Activated CD4-positive, alpha-beta T cell treated with anti-CD3 and anti-CD28 coated beads for 48 hours (primary cell): ENCODE data around the gene ZNF263.

Experiments used
- DNase-seq: peaks from one replicate; pipeline ENCODE4 v3.0.0-alpha.2; 2020

The ZNF263 gene

DNA sequence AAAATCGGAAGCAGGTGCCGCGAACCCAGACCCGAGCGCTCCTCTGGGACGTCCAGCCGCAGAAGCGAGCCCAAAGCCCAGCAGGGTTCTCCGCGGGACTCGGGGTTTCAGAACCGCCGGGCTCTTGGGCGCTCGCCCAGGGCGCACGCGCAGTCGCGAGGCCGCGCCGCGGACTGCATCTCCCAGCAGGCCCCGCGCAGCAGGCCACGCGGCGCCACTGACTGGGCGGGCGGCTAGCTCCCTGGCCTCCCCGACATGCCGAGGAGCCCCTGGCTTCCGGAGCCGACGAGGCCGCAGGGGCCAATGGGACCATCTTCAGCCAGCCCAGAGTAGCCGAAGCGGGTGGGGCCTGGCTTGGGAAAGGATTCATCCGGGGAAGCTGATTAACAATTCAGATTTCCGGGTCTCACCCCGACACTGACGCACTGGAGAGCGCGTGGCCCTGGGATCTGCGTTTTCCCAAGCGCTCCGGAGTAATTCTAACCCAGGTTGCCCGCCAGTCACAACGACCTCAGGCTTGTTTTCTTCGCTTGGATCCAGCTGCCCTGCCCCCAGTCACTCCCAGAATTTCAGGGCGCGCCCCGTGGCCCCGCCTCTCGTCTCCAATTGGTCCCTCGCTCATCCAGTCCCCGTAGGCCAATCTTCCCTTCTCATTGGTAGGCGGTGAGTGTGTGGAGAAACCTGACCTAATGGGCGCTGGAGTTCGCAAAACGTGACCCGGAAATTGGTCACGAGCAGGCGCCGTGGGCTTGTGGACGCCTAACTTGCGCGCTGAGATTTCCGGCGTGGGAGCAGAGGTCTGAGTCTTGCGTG lies at the start of gene ZNF263:
ZNF263 (plus strand) TSS at position 762 of the 813 bp plus-strand sequence. CDS start 328 bp downstream, outside the sequence.
- peak; percentile 96 for DNase-seq

DNA sequence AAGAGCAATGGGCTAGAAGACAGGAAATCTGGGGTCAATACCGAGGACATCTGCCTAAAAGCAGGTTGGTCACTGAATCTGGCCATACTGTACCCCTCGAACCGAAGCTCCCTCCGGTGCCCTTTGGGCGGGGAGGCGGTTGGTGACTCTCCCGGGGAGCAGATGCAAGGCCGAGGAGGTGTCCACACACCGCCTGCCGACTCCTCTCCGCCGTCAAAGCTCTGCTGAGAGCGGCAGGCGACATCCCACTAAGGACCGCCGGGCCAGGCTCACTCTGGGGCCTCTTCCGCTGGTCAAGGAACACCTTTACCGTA lies 48.8 kb upstream of the ZNF263 start:
- peak; percentile 46 for DNase-seq

DNA sequence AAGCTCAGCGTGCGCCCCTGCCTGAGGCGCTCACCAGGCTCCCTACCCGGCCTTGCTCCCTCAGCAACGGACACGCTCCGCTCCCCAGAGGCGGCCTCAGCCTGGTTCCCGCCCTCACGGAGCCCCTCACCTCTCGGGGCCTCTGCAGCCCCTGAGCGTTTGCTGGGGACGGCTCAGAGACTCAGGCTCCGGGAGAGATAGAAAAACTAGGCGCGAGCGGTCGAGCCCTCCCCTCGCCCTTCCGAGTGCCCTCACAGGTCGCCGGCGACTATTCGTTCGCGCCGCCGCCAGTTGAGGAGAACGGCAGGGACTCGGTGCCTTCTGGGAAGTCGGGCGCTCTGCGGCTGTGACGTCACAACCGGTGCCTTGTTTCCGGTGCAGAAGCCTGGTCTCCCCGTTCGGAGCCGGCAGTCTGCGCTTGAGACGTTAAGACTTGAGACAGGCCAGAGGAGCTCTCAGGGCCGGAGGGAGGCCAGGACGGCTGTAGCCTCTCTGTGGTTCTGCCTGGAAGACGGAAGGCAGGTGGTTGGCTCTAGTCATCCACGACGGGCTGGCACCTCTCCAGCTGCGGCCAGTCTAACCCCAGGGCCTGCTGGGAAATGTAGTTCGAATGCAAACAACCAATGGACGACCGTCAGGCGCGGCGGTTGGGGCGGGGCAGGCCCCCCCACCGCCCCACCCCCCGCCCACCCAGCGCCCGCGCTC lies 48.3 kb upstream of the ZNF263 start, which contains the start of gene ZNF200:
ZNF200 (minus strand) TSS at position 302 of the 705 bp plus-strand sequence. CDS start 1,403 bp downstream, outside the sequence.
- DNase-seq: peak; percentile 96

DNA sequence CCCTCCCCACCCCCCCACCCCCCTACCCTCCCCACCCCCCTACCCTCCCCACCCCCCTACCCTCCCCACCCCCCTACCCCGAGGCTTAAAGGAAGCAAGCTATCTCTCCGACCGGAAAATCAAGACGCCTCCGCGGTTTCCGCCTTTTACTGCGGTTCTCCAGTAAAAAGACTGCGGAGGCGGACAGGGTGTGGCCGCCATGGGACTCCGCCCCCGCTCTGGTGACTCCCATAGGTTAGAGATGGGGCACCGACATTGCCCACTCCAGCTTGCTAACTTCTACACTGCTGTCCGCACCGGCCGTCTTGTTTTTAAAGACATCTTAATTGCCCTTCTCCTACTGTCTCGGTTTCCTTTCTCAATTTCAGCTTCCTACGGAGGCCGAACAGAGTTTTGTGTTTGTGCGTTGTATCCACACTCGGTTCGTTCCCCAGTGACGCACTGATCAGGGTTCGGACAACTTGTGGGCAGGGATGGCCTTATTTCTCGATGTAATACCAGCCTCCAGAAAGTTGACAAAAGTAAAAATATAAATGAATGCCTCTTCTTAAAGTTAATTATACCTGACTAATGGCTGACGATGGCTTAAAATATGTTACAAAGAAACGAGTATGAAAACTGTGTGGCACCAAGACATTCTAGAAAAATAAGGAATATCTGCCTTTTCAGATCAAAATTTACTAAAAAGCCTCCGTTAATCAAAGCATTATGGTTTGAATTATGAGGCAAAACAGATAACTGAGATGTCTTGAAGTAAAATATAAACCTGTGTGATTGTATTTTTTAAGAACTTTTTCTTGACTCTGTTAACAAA lies 47.2 kb upstream of the ZNF263 start:
- DNase-seq: peak; percentile 46

DNA sequence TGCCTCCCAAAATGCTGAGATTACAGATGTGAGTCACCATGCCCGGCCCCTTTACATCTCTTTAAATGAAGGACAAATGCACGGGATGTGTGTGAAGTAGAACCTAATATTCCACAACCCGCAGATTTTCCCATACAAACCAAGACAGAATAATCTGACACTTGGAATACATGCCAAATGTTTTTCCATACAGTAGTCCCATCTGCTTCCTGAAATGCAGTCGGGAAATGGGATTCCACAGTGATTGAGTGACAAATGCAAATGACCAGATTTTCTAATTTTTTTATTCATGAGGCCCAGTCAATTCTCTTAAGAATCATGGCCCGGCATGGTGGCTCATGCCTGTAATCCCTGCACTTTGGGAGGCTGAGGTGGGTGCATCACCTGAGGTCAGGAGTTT lies 41.5 kb upstream of the ZNF263 start:
- no peak for DNase-seq

DNA sequence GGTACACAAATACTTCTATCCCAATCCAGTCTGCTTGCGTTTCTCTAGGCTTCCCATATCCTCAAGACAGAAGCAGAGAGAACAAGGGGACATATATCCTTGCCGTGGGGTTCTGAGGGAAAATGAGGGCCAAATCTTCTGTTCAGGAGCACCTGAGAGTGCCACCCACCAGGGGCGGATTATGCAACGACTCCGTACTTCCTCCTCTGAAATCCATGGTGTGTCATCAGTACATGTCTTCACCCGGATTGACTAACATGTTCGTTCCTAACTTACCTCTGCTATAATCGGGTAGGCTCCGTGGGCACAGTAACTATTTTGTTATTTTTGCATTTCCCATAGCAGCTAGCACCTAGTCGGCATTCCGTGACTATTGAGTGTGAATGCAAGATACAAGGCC lies 40.6 kb upstream of the ZNF263 start:
- no peak for DNase-seq

DNA sequence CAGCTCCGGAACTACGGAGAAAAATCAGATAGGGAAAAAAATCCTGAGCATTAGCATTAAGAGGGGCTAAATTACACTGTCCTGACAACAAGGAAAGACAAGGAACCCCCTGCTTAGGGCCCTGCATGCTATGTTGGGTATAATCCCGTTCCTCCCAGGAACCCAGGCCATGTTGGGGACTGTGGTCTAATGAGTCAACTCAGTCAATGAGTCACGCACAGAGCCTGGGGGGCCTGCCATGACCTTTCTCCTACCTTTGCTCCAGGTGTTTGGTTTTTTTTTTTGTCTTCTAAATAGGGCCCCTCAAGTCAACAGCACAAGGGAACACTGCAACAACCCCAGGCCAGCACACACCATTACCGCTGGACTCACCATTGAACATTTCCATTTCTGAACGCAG lies 39.4 kb upstream of the ZNF263 start:
- DNase-seq: no peak

DNA sequence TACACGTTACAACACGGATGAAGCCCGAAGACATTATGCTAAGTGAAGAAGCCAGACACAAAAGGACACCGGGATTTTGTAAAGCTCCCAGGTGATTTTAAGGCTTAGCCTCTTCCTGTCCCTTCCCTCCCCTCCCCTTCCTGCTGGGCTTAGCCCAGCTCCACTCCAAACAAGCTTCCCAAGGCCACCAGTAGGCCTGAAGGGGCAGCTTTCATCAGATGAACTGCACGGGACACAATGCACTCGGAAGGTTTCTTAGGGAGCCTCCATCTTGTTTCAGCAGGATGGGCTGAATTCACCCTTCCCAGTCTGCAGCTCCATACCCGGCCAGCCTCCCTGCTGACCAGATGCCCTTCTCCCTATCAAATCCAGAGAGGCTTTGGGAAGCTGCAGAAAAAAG lies 37.3 kb upstream of the ZNF263 start:
- DNase-seq: no peak

DNA sequence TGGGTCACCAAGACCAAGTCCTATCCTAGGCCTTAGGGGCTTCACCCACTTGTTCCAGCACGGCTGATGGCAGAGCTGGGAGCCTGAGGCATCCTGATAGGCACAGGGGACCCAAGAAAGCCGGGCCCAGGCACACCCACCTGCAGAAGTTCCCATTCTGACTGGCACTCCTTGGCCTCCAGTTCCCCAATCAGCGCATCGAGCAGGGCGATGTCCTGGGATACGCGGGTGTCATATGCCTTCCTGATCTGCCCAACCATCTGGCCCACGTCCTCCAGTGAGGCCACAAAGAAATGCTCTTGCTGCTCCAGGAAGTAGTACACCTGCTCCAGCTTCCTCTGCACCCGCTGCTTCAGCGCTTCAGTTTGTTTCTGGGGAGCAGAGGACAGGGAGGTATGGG lies 36.4 kb upstream of the ZNF263 start:
- DNase-seq: no peak

DNA sequence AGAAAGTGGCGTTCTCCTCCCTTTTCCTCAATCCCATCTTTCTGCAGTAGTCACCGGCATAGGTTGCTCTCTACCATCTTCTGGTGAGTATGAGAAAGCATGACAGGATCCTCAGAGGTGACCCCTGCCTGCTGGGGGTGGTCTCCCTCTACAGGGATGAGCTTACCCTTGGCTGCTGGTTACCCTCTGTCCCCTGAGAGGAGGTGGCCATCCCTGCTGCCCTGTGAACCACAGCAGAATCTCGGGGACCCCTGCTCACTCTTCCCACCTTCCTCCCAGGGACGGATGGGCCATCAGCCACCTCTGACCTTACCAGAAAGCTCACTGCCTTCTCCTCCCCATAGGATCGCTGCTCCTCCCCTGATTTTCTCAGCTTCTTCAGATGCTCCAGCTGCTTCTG lies 34.7 kb upstream of the ZNF263 start:
- DNase-seq: no peak

DNA sequence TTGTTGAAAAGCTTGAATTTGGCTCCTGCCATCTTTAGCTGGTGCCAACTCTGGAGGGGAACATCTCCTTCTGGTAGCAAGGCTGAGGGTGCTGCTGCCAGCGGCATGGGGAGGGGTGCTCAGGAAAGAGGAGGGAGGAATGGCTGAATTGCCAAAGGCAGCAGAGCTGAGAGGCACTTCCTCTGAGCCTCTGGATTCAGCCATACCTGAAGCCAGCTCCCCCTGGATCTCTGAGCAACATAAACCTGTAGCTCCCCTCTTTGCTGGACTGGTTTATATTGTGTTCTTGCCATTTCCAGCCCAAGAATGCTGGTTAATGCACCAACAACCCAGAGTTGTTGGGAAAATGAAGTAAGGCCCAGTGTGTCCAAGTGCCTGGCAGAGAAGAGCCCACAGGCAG lies 34.3 kb upstream of the ZNF263 start:
- no peak for DNase-seq

DNA sequence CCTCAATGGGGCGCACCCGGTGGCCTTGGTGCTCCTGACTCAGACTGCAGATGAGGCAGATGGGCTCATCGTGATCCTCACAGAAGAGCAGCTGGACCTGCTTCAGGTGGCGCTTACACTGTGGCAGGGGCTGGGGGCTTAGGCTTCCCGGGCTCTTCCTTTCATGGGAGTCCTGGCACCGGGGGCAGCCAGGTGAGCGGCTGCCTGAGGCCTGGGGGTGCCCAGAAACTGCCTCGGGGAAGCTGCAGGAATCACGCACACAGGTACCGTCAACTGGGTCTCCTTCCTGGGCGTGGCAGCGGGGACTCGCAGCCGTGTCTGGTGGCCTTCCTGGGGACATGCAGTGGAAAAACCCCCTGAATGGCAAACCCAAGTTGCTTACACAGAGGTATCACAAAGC lies 33.8 kb upstream of the ZNF263 start:
- no peak for DNase-seq

DNA sequence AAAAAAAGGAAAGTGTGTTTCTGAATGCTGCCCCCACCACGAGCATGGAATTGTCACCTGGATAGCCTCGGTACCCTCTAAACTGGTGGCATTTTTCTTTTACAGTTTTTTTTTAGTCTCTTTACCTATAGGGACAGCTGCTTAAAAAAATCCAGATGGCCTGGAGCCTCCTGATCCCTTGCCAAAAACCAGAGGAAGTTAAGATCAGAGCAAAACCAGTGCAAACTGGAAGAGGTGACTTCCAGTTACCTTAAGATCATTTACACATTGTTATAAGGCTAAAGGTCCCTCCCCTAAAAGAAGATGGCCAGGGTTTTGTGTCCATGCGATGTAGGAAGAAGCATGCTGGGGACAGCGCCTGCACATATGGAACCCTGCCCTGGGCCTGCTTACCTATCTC lies 30.3 kb upstream of the ZNF263 start:
- no peak for DNase-seq

DNA sequence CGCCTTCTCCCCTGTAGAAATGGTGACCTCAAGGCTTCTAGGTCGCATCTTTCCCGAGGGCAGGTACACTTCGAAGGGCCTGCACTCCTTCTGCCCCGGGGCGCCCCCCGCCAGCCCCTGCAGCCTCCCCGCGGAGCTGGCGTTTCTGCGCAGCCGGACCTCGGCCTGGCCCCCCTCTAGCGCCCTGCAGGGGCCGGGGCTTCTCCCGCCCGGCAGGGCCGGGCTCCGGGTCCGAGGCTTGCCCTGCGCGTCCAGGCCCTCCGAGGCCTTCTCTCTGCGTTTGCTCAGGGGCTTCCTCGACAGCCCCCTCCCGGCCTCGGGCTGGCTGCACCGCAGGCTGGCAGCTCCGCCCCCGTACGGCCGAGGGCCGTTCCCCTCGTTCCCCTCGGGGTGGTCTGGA lies 29.0 kb upstream of the ZNF263 start:
- no peak for DNase-seq

DNA sequence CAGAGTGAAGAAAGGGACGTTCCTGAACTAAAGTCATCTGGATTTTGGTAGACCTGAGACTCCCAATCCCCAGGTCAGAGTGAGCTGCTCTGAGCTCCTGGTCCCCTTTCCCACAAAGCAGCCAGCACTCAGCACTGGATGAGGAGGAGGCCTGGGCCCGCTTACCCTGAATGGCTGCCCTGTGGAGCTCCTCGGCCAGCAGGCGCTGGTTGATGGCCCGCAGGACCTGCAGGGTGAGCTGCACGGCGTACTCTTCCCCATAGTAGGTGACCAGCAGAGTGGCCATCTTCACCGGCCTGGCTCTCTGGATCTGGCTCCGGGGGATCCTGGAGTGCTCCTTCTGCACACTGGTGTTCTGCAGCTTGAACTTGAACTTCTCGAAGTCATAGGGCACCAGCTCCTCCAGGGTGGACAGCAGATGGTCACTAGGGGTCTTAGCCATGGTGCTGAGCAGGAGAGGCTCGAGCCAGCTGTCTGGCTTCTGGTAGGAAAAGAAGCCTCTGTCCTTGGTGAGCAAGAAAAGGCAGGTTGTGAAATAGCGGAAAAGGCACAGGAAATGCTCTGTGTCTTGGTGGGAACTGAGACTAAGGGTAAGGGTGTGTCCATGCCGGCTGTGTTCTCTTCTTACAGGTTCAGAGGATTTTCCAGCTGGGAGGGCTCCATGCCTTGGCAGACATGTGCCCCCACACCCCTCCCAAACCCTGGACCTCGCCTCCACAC lies 27.0 kb upstream of the ZNF263 start, which contains the start of gene MEFV:
MEFV (minus strand) TSS at position 488 of the 720 bp plus-strand sequence; CDS start at position 442, 46 bp downstream.
- DNase-seq: no peak

DNA sequence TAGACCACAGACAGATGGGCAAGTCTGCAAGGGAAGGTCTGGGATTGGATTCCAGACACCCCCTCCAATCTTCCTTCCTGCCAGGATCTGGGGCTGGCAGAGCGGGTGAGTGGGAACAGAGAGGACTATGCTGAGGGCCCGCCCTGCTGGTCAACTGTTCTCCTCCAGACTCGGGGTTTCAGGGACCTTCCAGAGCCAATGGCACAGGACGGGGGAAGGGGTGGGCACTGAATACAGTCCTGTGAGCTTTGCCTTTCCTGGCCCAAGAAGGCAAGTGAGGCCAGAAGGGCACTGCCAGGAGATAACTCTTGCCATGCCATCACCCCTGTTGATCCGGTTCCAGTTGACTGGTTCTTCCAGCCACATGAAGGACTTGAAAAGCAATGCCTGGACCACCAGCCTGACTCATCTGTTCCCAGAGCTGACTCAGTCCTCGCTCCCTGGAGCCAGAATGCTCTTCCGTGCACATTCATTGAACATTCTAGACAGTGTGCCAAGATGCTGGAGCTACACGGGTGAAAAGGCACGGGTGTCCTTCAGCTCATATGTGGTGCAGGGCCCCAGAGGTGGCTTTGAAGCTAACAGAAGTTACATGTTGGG lies 26.3 kb upstream of the ZNF263 start:
- no peak for DNase-seq

DNA sequence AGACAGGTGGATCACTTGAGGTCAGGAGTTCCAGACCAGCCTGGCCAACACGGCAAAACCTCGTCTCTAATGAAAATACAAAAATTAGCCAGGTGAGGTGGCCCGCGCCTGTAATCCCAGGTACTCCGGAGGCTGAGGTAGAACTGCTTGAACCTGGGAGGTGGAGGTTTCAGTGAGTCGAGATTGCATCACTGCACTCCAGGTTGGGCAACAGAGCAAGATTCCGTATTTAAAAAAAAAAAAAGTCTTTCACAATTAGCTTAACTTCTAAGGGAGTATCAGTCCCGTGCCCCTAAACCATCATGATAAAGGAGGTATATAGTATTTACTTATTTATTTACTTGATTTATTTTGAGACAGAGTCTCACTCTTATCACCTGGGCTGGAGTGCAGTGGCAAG lies 23.5 kb upstream of the ZNF263 start:
- DNase-seq: no peak

DNA sequence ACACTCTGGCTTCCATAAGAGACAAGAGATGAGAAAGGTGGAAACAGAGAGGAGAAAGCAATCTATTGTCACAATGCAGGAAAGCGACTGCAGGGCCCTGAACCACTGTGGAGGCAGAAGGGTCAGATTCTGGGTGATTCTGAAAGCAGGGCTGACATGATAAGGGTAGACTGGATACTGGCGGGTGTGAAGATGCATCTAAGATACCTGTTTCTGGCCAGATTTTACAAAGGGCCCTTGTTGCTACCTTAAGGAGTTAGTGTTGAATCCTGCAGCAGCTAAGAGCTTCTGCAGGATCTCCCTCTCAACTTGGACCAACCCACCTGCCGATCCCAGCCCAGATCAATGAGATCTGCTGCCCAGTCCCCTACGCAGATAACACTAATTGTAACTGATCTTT lies 20.8 kb upstream of the ZNF263 start:
- DNase-seq: no peak

DNA sequence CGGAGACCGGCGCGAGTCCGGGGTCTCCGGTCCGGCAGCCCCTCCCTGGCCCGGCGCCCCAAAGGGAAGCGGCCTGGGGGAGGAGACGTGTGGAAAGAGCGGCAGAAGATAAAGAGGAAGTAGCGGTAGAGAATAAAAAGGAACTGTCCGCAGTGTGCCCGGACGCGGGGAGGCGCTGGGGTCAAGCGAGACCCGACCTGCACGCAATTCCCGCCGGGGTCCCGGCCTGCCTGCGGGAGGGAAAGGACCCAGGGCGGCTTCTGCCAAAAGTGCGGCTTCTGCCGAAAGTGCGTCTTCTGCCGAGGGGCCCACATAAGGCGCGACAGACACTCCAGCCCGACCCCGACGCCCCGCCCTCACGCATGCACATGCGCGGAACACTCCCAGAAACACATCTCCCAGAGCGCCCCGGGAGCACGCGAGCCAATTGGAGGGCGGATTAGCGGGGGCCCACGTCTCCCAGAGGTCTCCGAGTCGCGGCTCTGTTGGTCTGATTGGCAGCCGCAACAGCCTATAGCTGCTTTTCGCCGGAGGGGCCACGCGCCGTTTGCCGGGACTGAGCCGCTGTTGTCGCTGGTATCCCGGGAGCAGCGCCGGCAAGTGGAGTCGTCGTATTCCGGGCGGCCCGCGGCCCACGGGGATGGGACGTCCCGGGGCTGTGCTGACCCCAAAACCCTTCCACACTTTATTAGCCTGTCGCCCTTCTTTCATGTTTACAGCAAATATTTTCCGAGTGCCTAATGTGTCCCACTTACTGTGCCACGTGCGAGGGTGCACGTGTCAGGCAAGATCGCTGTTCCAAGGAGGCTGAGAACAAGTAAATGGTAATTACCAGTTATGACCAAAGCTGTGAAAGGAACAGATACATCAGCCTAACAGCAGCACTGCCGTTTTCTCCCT lies 18.9 kb upstream of the ZNF263 start:
- DNase-seq: peak; percentile 99

DNA sequence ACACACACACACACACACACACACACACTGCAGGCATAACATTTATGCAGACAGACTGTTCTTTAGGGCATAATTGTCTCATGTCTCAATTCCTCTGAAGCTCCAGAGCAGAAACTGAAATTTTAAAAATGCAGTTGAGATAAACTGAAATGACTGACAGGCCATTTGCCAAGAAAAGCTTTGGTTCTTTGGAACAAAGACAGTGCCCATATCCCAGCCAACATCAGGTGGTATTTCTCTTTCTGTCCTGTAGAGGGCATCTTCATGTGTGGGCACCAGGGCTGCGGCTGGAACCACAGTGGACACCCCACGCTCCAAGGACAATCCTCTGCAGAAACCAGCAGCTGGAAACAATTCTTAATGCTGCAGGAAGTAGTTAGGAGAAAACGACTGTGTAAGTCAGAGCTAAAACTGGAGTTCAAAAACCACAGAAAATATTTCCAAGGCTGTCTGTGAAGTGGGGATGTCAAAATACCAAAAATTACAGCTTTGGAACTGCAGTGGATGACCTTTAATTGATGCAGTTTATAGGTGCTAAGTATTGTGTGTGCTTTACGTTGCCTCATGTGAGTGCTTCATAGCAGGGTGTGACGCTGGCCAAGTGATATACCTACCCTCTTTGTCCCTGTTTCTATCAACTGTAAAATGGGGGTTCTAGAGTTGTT lies 16.3 kb upstream of the ZNF263 start:
- DNase-seq: peak; percentile 16

DNA sequence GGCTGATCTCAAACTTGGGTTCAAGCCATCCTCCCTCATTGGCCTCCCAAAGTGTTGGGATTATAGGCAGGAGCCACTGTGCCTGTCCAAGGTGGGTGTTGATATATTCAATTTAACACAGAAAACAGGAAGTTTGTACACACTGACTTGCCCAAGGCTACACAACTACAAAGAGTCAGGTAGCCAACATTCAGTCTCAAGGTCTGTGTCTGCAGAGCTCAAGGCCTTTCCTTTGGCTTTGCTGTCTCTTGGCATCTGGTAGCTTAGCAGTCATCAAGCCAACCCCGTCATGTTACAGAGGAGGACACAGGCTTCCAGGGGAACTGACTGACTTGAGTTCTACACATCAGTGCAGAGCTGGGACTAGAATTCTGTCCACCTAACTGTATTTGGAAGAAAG lies 15.0 kb upstream of the ZNF263 start:
- no peak for DNase-seq
